Medulla oblongata (tissue), 1 donor: ENCODE data around the gene MYH2.
"Not testable (repeated sequence)": the region's sequence is repeated elsewhere in the genome, so short reads cannot be mapped to it uniquely, and the experiment has no call there.

ENCODE experiments used
- DNase-seq: peaks from one replicate; pipeline ENCODE4 v3.0.0-alpha.2; 2015; ENCODE audit errors: extremely low spot score

Gene MYH2

DNA sequence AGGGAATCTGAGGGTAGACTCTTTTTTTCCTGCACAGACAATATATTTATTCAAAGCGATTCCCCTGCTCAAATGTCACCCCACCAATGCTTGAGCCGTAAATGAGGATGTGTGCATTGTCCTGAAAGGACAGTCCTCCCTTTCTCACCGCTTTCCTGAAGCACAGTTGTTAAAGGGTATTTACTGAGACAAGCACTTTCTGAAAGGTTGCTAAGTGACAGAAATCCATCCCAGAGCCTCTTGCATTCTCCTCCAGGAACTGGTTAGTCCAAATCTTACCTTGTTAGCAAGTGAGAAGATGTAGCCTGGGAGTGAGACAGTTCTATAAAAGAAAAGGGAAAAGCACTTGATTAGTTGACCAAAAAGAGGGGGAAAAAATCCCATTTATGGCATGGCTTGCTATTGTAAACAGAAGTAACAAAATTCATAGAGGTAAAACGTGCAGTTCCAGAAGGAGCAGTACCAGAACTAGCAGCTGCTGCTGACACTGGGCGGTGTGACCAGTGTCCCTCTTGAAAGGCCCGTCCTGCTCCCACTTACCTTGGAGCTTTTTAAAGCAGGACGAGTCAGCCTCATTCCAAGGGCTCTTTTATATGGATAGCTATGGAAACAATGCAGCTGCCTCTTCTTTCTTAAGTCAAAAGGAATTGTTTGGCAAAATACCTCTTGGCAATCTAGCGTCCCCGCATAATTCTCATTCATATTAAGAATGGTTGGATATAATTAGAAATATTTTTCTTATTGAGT lies at the start of gene MYH2:
MYH2 (minus strand) TSS at position 563 of the 747 bp plus-strand sequence. CDS start 1,738 bp downstream, outside the sequence.
- no peak for DNase-seq

- no peak for DNase-seq
These were observed 49.2 kb upstream of the MYH2 start for GRCh38 chr17:10598621-10599020.

GRCh38 chr17:10589553-10590145 lies 40.2 kb upstream of the MYH2 start:
- DNase-seq, result no peak

DNA sequence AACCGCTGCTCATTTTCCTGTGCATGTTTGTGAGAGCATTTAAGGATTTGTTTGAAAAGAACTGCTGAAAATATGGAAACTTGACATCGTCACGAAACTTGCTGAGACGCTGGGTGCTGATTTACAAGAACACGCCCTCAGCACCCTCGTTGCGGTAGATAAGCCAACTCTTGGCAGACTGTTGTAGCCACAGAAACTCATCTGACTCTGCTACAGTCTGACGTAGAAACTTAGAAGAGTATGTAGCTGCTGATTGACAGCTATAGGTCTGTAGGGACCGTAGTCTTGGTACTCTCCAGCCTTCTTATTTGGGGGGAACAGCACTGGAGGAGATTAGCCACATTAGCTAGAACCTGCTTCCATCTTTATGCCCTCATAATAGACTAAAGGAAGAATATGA lies 36.1 kb upstream of the MYH2 start:
- DNase-seq, result no peak

- no peak for DNase-seq
These were observed 34.4 kb upstream of the MYH2 start for GRCh38 chr17:10583834-10584233.

DNA sequence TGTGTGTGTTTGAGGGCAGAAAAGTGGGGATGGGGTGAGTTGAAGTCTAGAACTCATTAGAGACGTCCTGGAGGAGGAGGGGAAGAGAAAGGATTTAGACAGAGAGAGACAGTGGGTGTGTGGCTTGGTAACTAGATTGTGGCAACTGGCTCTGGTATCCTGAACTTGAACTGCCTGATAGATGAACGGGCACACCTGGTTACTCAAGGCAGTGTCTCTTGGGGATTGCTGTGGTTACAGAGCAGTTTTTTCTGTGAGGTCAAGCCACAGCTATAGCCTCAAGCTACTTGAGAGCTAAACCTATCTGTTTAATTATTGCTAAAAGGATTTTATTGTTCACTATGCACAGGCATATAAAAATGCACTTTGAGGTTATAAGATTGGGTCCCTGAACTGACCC lies 29.8 kb upstream of the MYH2 start:
- no peak for DNase-seq

- no peak for DNase-seq
These were observed 24.9 kb upstream of the MYH2 start for GRCh38 chr17:10574324-10574723.

DNA sequence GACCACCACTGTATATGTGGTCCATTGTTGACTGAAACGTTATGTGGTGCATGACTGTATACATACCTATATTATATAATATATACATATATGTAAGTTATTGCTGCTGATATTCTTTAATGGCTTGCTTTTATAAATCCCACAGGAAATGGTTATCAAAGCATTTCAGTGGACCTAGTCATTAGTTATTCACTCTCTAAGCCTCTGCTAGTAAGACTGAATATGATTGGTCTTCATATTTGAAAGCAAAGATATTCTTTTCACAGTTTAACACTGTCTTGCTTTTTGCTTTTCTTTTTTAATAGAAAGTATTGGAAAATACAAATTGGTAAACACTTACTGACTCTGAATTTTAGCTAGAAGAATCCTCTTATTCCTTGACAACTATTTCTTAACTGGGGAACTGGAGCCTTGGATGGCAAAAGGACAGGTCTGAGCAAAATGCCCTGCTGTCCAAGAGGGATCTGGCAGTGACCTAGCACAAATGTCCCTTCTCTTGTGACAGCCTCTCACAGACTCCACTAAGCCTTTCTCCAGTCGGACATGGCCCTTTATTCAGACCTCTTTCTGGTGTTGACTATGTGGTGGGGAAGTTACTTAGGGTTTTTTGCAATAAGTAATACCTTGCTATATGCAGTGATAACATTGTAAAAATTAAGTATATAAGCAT lies 14.7 kb upstream of the MYH2 start:
- no peak for DNase-seq

DNA sequence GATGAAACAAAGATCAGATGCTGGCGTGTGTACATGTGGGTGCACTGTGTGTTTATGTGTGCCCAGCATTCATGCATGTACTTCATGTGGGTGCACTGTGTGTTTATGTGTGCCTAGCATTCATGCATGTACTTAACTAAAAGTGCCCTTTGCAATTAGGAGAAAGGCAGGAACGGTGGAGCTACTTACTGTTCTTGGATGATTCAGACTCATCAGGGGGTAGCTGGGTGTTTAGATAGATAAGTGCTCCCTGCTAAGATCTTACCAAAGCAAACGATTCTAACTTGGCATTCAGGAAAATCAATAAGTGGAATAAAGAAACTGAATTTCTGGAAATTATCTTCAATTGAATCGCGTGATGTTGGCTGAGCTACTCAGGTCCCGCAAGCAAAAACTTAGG lies 8.6 kb upstream of the MYH2 start:
- no peak for DNase-seq

DNA sequence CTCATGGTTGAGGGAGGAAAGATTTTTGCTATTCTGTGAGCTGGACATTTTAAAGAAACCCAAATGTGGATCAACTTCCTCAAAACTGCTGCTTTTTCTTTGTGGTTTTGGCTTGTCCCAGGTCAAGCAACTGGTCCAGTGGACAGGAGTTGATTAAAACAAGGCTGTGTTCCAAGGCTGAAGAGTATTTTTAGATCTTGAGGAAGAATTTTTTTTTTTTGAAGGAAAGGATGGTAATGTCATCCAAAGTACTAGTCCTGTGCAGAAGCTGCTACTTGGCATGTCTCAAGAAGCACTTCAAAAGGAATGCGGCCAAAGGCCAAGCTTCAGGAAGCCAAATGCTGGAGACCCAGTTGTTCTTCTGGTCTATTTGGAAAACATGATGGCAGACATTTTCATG lies 8.0 kb upstream of the MYH2 start:
- DNase-seq, result no peak

GRCh38 chr17:10556301-10557005 lies 7.0 kb upstream of the MYH2 start:
- DNase-seq, result no peak

DNA sequence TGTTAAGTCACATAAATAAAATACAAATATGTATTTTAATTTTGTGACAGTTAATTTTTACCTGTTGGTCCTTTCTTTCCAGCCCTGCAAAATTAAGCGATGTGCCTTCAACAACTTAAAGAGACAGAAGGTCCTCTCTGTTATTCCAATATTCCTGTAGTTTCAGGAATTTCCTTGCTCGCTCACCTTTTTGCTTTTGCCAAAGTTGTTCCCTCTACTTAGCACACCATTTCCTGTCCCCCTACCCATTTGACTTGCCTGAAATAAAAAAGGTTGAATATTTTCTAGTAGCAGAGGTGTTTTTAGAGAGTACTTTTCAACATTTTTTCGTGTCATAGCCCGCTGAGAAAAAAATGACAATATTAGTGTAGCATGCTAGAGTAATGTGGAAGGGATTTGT lies 556 bp upstream of the MYH2 start:
- no peak for DNase-seq

DNA sequence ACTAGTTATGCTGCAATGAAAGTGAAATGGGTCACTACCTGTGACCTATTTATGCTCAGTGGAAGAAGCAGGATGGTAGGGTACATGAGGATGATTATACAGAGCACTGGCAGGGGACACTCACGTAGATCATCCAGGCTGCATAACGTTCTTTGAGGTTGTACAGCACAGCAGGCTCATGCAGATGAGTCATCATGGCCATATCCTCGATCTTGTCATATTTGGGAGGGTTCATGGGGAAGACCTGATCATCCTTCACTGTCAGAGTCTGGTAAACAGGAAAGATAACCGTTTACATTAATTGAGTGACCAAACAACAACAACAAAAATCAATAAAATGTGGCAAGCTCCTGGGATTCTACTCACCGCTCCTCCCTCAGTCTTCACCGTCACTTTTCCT lies 2.1 kb downstream of the MYH2 start:
- no peak for DNase-seq

DNA sequence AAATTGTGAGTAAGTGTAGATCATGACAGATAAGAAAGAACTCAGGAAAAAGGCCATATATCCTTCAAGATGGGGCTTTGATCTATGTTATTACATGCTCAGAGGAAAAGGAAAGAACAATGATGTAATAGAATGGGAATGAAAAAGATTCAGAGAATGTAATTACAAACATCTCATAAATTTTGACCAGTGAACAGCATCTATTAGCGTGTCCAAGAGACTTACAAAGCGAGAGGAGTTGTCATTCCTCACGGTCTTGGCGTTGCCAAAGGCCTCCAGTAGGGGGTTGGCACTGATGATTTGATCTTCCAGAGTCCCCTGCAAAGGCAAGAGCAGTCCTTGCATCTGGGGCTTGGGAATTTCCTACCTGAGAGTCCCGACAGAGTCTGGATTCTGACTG lies 6.0 kb downstream of the MYH2 start:
- DNase-seq, result not testable (repeated sequence)

GRCh38 chr17:10541179-10541578 lies 8.3 kb downstream of the MYH2 start:
- not testable (repeated sequence) for DNase-seq

- DNase-seq, result no peak
These were observed 17.4 kb downstream of the MYH2 start for GRCh38 chr17:10532026-10532425.

DNA sequence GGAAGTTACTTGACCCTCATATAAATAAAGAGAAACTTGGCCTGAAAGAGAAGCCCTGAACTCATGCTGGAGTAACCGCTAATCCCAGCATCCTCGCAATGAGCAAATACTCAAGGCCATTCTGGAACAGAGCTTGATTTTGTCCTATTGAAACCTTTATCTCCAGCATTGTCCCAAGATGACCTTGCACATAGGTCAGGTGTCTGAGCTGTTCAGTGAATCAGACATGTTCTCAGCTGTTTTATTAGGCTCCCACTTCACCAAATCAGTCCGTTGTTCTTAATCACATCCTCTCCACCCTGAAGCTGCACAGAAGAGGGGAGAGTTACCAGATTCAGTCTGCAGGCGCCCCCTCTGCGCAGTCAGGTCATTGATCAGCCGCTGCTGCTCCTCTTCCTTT lies 22.0 kb downstream of the MYH2 start:
- no peak for DNase-seq

- no peak for DNase-seq
These were observed 22.9 kb downstream of the MYH2 start for GRCh38 chr17:10526517-10526916.

- DNase-seq, result no peak
These were observed 26.4 kb downstream of the MYH2 start for GRCh38 chr17:10523064-10523463.

GRCh38 chr17:10521949-10522348 lies 27.5 kb downstream of the MYH2 start:
- DNase-seq, result no peak

- DNase-seq, result no peak
These were observed 31.0 kb downstream of the MYH2 start, which contains the start of gene MYH1 for GRCh38 chr17:10518271-10519037. TSS of gene MYH1 (minus strand) at chr17:10518542. CDS start at chr17:10516642, 1,900 bp downstream.

DNA sequence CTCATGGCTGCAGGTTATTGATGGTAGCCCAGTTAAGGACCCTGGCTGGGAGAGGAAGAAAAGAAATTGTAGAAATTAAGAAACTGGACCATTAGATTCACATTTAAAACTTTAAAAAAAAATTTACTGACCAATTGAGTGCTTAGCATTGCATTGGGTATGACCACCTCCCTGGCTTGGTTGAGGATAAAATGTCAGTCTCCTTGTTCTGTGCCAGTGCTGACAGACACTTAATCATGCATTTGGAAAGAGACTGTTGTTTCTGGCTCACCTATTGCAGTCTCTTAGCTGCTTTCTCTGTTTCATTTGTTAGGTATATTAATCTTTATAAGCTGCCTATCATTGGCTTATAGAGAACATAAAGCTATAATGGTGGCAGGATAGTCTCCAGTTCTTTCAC lies 32.8 kb downstream of the MYH2 start:
- no peak for DNase-seq
